H1 (cell line): Measurements from ENCODE around the gene INAVA. TPM values are rescaled to one million over a fixed set of nuclear protein-coding genes. Genes with fewer than 3 reads are reported as not detected.

Experiments used
- CTCF ChIA-PET: fragments of 300-600 bp; sonication (Branson Sonifier 250); formaldehyde crosslinking; loops from one replicate; lab custom pipeline; 2021; ENCODE audit not compliant: partially characterized antibody; lab: Charles Lee
- POLR2A ChIA-PET: fragments of 300-600 bp; sonication (Branson Sonifier 250); formaldehyde crosslinking; loops from one replicate; lab custom pipeline; 2021; ENCODE audit warnings: inconsistent platforms; ENCODE audit not compliant: partially characterized antibody; lab: Charles Lee
- DNase-seq, 2 experiments: peaks; one replicate each; pipeline versions ENCODE4 v3.0.0 to v3.0.0-alpha.2; 2010 to 2022; ENCODE audit warnings: low spot score in 2 of 2, low read depth in 1 of 2, mixed read lengths in 1 of 2
- FAIRE-seq: peaks from 2 replicates; lab custom pipeline; 2011; peaks lifted over from hg19 to GRCh38; lab: Jason Lieb, UNC
- H2AFZ ChIP-seq: 2 replicates; pipeline ENCODE4 v1.8.1; 2012; ENCODE audit warnings: low read length, inconsistent platforms
- H2AK5ac ChIP-seq: 2 replicates; pipeline ENCODE4 v1.6.1; 2013; ENCODE audit warnings: low read depth, low read length
- H2BK120ac ChIP-seq: replicated peaks from 2 replicates; pipeline ENCODE3; 2013; ENCODE audit warnings: low read depth, low read length, inconsistent platforms
- H2BK12ac ChIP-seq: 2 replicates; pipeline ENCODE4 v1.6.1; 2013; ENCODE audit warnings: low read depth, low read length
- H2BK15ac ChIP-seq: 2 replicates; pipeline ENCODE4 v1.6.1; 2013; ENCODE audit warnings: low read length
- H2BK20ac ChIP-seq: 2 replicates; pipeline ENCODE4 v1.6.1; 2013; ENCODE audit warnings: low read length
- H2BK5ac ChIP-seq: 2 replicates; pipeline ENCODE4 v1.6.1; 2013; ENCODE audit warnings: low read depth, low read length
- H3K14ac ChIP-seq: 2 replicates; pipeline ENCODE4 v1.6.1; 2013; ENCODE audit warnings: inconsistent platforms; ENCODE audit not compliant: insufficient read length
- H3K18ac ChIP-seq: 2 replicates; pipeline ENCODE4 v1.6.1; 2013; ENCODE audit warnings: low read length; ENCODE audit errors: extremely low read depth
- H3K23ac ChIP-seq: 2 replicates; pipeline ENCODE4 v1.6.1; 2013; ENCODE audit warnings: inconsistent platforms; ENCODE audit not compliant: insufficient read length
- H3K23me2 ChIP-seq: 2 replicates; pipeline ENCODE4 v1.6.1; 2013; ENCODE audit warnings: low read depth, low read length
- H3K27ac ChIP-seq: 2 replicates; pipeline ENCODE4 v1.6.1; 2011; ENCODE audit warnings: low read depth, low read length, inconsistent platforms
- H3K27me3 ChIP-seq, 4 experiments: replicated peaks in 1 of 4; 1 replicate in 1 of 4; 2 replicates in 3 of 4; pipeline versions ENCODE4 v1.6.1 to v1.8.1; 2011 to 2013; ENCODE audit warnings: low read length in 3 of 4, mild to moderate bottlenecking in 3 of 4, inconsistent platforms in 2 of 4, mixed read lengths in 2 of 4, moderate library complexity in 1 of 4; ENCODE audit not compliant: control insufficient read depth in 3 of 4, insufficient read depth in 3 of 4; ENCODE audit errors: extremely low read depth in 1 of 4
- H3K36me3 ChIP-seq, 4 experiments: 2 replicates each; pipeline versions ENCODE4 v1.6.1 to v1.8.1; 2011 to 2013; ENCODE audit warnings: mild to moderate bottlenecking in 4 of 4, low read length in 3 of 4, moderate library complexity in 2 of 4, control low read depth in 1 of 4, inconsistent platforms in 1 of 4; ENCODE audit not compliant: insufficient read depth in 4 of 4, control insufficient read depth in 2 of 4
- H3K4ac ChIP-seq: replicated peaks from 2 replicates; pipeline ENCODE3; 2013; ENCODE audit warnings: low read length, low read depth, mixed read lengths, inconsistent platforms; ENCODE audit not compliant: insufficient read length
- H3K4me1 ChIP-seq, 4 experiments: replicated peaks in 1 of 4; 1 replicate in 1 of 4; 2 replicates in 3 of 4; pipeline versions ENCODE4 v1.6.1 to v1.8.1; 2011 to 2013; ENCODE audit warnings: low read length in 3 of 4, inconsistent platforms in 2 of 4, mixed read lengths in 1 of 4; ENCODE audit not compliant: insufficient read depth in 4 of 4, control insufficient read depth in 3 of 4
- H3K4me2 ChIP-seq, 2 experiments: 2 replicates each; pipeline versions ENCODE4 v1.6.1 to v1.8.1; 2011 to 2013; ENCODE audit warnings: low read depth in 2 of 2, low read length in 2 of 2, control low read depth in 1 of 2, inconsistent platforms in 1 of 2, mild to moderate bottlenecking in 1 of 2; ENCODE audit not compliant: insufficient read depth in 1 of 2
- H3K4me3 ChIP-seq, 4 experiments: fragments of 200-600, 300-600 bp in 1 of 4; sonication (generic), shearing (Covaris generic), sonication (Bioruptor Twin) in 1 of 4; 2 replicates each; pipeline versions ENCODE4 v1.5.1 to v1.8.1; 2011 to 2016; ENCODE audit warnings: low read length in 4 of 4, low read depth in 3 of 4, control low read depth in 2 of 4, inconsistent platforms in 2 of 4, mild to moderate bottlenecking in 2 of 4, mixed read lengths in 1 of 4, moderate library complexity in 1 of 4; ENCODE audit not compliant: insufficient read depth in 2 of 4; ENCODE audit errors: extremely low read depth in 1 of 4
- H3K56ac ChIP-seq: replicated peaks from 2 replicates; pipeline ENCODE3; 2013; ENCODE audit warnings: low read depth, mild to moderate bottlenecking, mixed read lengths, low read length, inconsistent platforms; ENCODE audit not compliant: insufficient read length
- H3K79me1 ChIP-seq: 2 replicates; pipeline ENCODE4 v1.6.1; 2013; ENCODE audit warnings: low read depth, low read length, control low read depth
- H3K79me2 ChIP-seq, 2 experiments: 2 replicates each; pipeline versions ENCODE4 v1.6.1 to v1.8.1; 2012 to 2013; ENCODE audit warnings: low read length in 2 of 2, mild to moderate bottlenecking in 2 of 2, inconsistent platforms in 1 of 2; ENCODE audit not compliant: insufficient read depth in 2 of 2, control insufficient read depth in 1 of 2
- H3K9ac ChIP-seq, 4 experiments: replicated peaks in 1 of 4; 1 replicate in 1 of 4; 2 replicates in 3 of 4; pipeline versions ENCODE4 v1.6.1 to v1.8.1; 2011 to 2013; ENCODE audit warnings: low read depth in 3 of 4, low read length in 3 of 4, control low read depth in 2 of 4, mild to moderate bottlenecking in 2 of 4, moderate library complexity in 2 of 4, inconsistent platforms in 1 of 4; ENCODE audit errors: extremely low read depth in 1 of 4
- H3K9me3 ChIP-seq, 2 experiments: 2 replicates each; pipeline versions ENCODE4 v1.6.1 to v1.8.1; 2012 to 2013; ENCODE audit warnings: mild to moderate bottlenecking in 2 of 2, moderate library complexity in 2 of 2, control low read depth in 1 of 2, inconsistent platforms in 1 of 2, low read depth in 1 of 2, low read length in 1 of 2, mixed read lengths in 1 of 2; ENCODE audit not compliant: insufficient read depth in 2 of 2
- H4K20me1 ChIP-seq, 2 experiments: replicated peaks in 1 of 2; 2 replicates each; pipeline versions ENCODE3 to v1.8.1; 2011 to 2013; ENCODE audit warnings: inconsistent platforms in 2 of 2, low read length in 2 of 2, mild to moderate bottlenecking in 1 of 2; ENCODE audit not compliant: insufficient read depth in 2 of 2, control insufficient read depth in 1 of 2
- H4K5ac ChIP-seq: 2 replicates; pipeline ENCODE4 v1.6.1; 2013; ENCODE audit warnings: low read length, low read depth, mixed read lengths, inconsistent platforms; ENCODE audit not compliant: insufficient read length
- H4K8ac ChIP-seq: 2 replicates; pipeline ENCODE4 v1.8.0; 2013; ENCODE audit warnings: mild to moderate bottlenecking, moderate library complexity, low read length, inconsistent platforms; ENCODE audit not compliant: insufficient read depth; ENCODE audit errors: extremely low read depth
- H4K91ac ChIP-seq: replicated peaks from 2 replicates; pipeline ENCODE3; 2013; ENCODE audit warnings: low read length, mixed read lengths, inconsistent platforms; ENCODE audit not compliant: insufficient read length
- BRCA1 ChIP-seq: IDR thresholded peaks from 2 replicates; pipeline ENCODE4 v1.6.1; 2012; ENCODE audit warnings: low read depth, low read length, improper control_type of control experiment
- EZH2 ChIP-seq: fragments of 200-600 bp; sonication (generic); IDR thresholded peaks from 2 replicates; pipeline ENCODE4 v1.7.1; 2012; ENCODE audit warnings: low read depth, mild to moderate bottlenecking, moderate library complexity, low read length, inconsistent platforms; ENCODE audit not compliant: severe bottlenecking
- GTF2F1 ChIP-seq: IDR thresholded peaks from 2 replicates; pipeline ENCODE4 v1.6.1; 2012; ENCODE audit warnings: low read depth, low read length, improper control_type of control experiment, borderline replicate concordance
- HDAC6 ChIP-seq: IDR thresholded peaks from one replicate; pipeline ENCODE4 v1.7.1; 2012; ENCODE audit warnings: low read depth, mild to moderate bottlenecking, inconsistent platforms, low read length, moderate library complexity
- JUND ChIP-seq: IDR thresholded peaks from 2 replicates; pipeline ENCODE4 v1.6.1; 2011; ENCODE audit warnings: mild to moderate bottlenecking, improper control_type of control experiment, low read length
- NANOG ChIP-seq: IDR thresholded peaks from 2 replicates; pipeline ENCODE4 v1.6.1; 2011; ENCODE audit warnings: low read length, low read depth, mild to moderate bottlenecking, inconsistent platforms; ENCODE audit not compliant: insufficient read depth, poor library complexity, severe bottlenecking
- RFX5 ChIP-seq: IDR thresholded peaks from 2 replicates; pipeline ENCODE4 v1.6.1; 2011; ENCODE audit warnings: low read depth, low read length, improper control_type of control experiment, borderline replicate concordance
- SIRT6 ChIP-seq: IDR thresholded peaks from one replicate; pipeline ENCODE4 v1.7.1; 2012; ENCODE audit warnings: low read length, inconsistent platforms
- SP1 ChIP-seq: IDR thresholded peaks from 2 replicates; pipeline ENCODE4 v1.6.1; 2011; ENCODE audit warnings: low read depth, low read length
- TCF12 ChIP-seq: IDR thresholded peaks from 2 replicates; pipeline ENCODE4 v1.6.1; 2011; ENCODE audit warnings: low read depth, mild to moderate bottlenecking, low read length
- TEAD4 ChIP-seq: IDR thresholded peaks from 2 replicates; pipeline ENCODE4 v1.6.1; 2012; ENCODE audit warnings: low read depth, low read length, inconsistent platforms, mixed read lengths
- WGBS, 2 experiments: shearing (Covaris generic) in 1 of 2; methylation state at CpG; one replicate each; pipeline versions ENCODE4 v1.1.6 to v1.1.7; 2013 to 2015; ENCODE audit warnings: low lambda C conversion rate in 2 of 2, mixed read lengths in 2 of 2, inconsistent platforms in 1 of 2, low coverage in 1 of 2, missing lambda C conversion rate in 1 of 2; ENCODE audit not compliant: insufficient replicate concordance in 2 of 2, insufficient coverage in 1 of 2, insufficient read length in 1 of 2; ENCODE audit errors: extremely low coverage in 1 of 2, missing lambda C conversion rate in 1 of 2; 5-methylcytosine and 5-hydroxymethylcytosine counted together
- polyA plus RNA-seq, 7 experiments: library from polyadenylated mRNA; depleted of rRNA in 3 of 7; stranded (reverse) in 5 of 7; unstranded in 2 of 7; fragments of >200 nt in 5 of 7; fragments of 200-250 nt in 2 of 7; gene quantifications; 1 replicate in 5 of 7; 2 replicates in 1 of 7; 4 replicates in 1 of 7; pipeline versions ENCODE4 v1.2.1 to v1.2.3, GENCODE V29; 2011 to 2013; ENCODE audit warnings: missing spikeins in 2 of 7, mixed read lengths in 2 of 7
- total RNA-seq: library from RNA; stranded (reverse); fragmentation: NEBNext Ultra II Directional; extraction: Animal tissue kit (Norgen Biotek cat#: 25700); gene quantifications from 2 replicates; pipeline ENCODE4 v1.2.1, GENCODE V29; 2021

Gene INAVA
- total and polyA plus RNA-seq, 2 of the 8 experiments (the other 6 are each of a cell fraction or from before 2014, with no cell fraction given): 46.8 to 49.3 TPM

DNA sequence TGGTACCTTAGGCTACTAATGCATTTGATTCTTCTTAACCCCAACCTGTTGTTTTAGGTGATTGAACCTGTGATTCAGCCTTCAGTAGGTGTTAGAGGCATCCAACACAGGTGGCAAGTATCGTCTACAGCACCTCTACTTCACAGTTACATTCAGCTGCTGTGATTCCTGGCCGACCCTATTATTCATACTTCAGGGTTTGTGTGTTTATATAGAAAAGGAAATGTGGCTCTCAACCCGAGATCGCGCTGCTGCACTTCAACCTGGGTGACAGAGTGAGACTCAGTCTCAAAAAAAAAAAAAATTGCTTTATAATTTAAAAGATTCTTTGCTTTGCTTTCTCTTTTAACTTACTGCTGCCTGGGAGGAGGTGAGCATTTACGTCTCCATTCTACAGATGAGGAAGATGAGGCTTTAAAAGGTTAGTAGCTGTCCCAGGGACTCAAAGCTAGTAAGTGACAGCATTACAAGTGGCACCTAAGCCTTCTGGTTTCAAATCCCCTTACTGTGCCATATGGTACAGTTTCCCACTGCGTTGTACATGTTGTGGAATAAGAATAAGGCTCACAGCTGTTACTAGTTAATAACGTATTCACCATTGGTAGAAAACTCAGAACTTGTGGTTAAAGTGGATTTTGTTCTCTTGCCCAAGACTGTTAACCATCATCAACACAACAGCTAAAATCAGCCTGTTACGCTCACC is 31.8 kb upstream of the INAVA start:
- no peak for FAIRE-seq
- CTCF ChIA-PET: interaction anchor here (0.5 to 1.0 kb wide), 6 partner anchors 12 to 357 kb away, joined by 3 to 5 read pairs (median 3); no protein-coding TSS in a partner anchor

More for the DNA sequence above, 31.8 kb upstream of the INAVA start:
- no peak overlapping the region for H3K14ac ChIP-seq
- no peaks in the 10 kb centered on the region for H3K27me3 ChIP-seq
- H2AFZ ChIP-seq: no peak overlapping the region
- no peak overlapping the region for H2BK20ac ChIP-seq
- no peaks in the 10 kb centered on the region for H3K23me2 ChIP-seq
- no peak overlapping the region for H3K9ac ChIP-seq
- 90% methylated on average over 9 of the region's 9 CpGs; no CpG with 5 or more reads in 1 of the 2 experiments for WGBS, 2 experiments
- H3K79me2 ChIP-seq: no peaks in the 10 kb centered on the region
- no peak overlapping the region for H4K91ac ChIP-seq
- no peak overlapping the region for H3K4me2 ChIP-seq
- H3K9me3 ChIP-seq: no peaks in the 10 kb centered on the region
- no peak for TF ChIP-seq JUND
- no peak for TF ChIP-seq TCF12
- TF ChIP-seq SIRT6: no peak
- TF ChIP-seq BRCA1: no peak
- TF ChIP-seq GTF2F1: no peak
- TF ChIP-seq SP1: no peak
- TF ChIP-seq TEAD4: no peak
- TF ChIP-seq NANOG: no peak
- no peak for TF ChIP-seq RFX5
- TF ChIP-seq HDAC6: no peak
- TF ChIP-seq EZH2: no peak
- no peaks in the 10 kb centered on the region for H3K79me1 ChIP-seq
- POLR2A ChIA-PET: interaction anchor here (0.6 to 1.0 kb wide), 2 partner anchors 9 to 14 kb away, joined by 3 to 5 read pairs; no protein-coding TSS in a partner anchor
- no peak overlapping the region for H3K27ac ChIP-seq
- H3K23ac ChIP-seq: no peak overlapping the region
- H3K36me3 ChIP-seq: peaks cover 0 to 9% (median under 1%) of the 10 kb centered on the region in 4 experiments; a peak in 2 of 8 replicates
- DNase-seq: no peak
- H4K5ac ChIP-seq: no peak overlapping the region
- no peaks in the 10 kb centered on the region for H3K4me1 ChIP-seq
- H3K4me3 ChIP-seq: no peak overlapping the region
- no peak overlapping the region for H3K56ac ChIP-seq
- H4K20me1 ChIP-seq: no peaks in the 10 kb centered on the region
- no peak overlapping the region for H3K4ac ChIP-seq
- H2BK15ac ChIP-seq: no peak overlapping the region
- H2AK5ac ChIP-seq: no peak overlapping the region
- no peak overlapping the region for H2BK12ac ChIP-seq
- no peak overlapping the region for H2BK5ac ChIP-seq
- no peak overlapping the region for H3K18ac ChIP-seq
- H4K8ac ChIP-seq: no peak overlapping the region
- no peak overlapping the region for H2BK120ac ChIP-seq
